Suprapubic skin (tissue), 3 donors: ENCODE data around the gene C1D.

Experiments used
- POLR2A ChIP-seq, 2 donors: fragments of 450-650 bp; IDR thresholded peaks; one replicate each; pipeline ENCODE4 v1.6.1; 2017; ENCODE audit warnings: antibody characterized with exemption in 2 of 2, mild to moderate bottlenecking in 2 of 2, moderate library complexity in 2 of 2
- TF ChIP-seq, protein P1 (sequence below), 2 donors: fragments of 200-600 bp in 1 of 2; fragments of 450-650 bp in 1 of 2; sonication (generic) in 1 of 2; IDR thresholded peaks; one replicate each; pipeline ENCODE4 v1.5.1; 2016 to 2019; ENCODE audit warnings: antibody characterized with exemption in 2 of 2, mild to moderate bottlenecking in 1 of 2, moderate library complexity in 1 of 2

DNA sequence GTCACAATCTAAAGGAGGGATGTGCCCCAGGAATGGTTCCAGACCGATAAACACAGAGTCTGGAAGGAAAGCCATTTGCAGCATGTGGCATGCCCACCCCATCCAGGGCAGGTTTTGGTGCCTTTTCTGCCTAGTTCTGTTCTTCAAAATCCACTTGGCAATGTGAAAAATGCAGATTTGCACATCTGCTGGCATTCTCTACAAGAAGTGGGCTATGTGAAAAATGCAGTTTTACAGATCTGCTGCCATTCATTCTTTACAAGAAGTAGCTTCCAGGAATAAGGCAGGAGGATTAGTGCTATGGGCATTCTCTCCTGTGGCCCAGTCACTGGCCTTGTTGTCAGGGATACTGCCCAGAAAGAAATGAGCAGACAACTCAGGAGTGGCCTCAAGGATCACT is 68.1 kb downstream of the C1D start:
- TF ChIP-seq, protein P1, sequence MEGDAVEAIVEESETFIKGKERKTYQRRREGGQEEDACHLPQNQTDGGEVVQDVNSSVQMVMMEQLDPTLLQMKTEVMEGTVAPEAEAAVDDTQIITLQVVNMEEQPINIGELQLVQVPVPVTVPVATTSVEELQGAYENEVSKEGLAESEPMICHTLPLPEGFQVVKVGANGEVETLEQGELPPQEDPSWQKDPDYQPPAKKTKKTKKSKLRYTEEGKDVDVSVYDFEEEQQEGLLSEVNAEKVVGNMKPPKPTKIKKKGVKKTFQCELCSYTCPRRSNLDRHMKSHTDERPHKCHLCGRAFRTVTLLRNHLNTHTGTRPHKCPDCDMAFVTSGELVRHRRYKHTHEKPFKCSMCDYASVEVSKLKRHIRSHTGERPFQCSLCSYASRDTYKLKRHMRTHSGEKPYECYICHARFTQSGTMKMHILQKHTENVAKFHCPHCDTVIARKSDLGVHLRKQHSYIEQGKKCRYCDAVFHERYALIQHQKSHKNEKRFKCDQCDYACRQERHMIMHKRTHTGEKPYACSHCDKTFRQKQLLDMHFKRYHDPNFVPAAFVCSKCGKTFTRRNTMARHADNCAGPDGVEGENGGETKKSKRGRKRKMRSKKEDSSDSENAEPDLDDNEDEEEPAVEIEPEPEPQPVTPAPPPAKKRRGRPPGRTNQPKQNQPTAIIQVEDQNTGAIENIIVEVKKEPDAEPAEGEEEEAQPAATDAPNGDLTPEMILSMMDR (IDR thresholded peaks at IDR 0.05) = no peak
- TF ChIP-seq POLR2A (IDR thresholded peaks at IDR 0.05) = no peak
